Ovary (tissue), 3 donors: ENCODE results near the gene THEM4.

Source experiments
- POLR2A ChIP-seq: fragments of 450-650 bp; IDR thresholded peaks from one replicate; pipeline ENCODE4 v1.6.1; 2017; ENCODE audit warnings: antibody characterized with exemption, mild to moderate bottlenecking, moderate library complexity
- TF ChIP-seq, protein P1 (sequence below), 3 donors: fragments of 450-650 bp in 2 of 3; fragments of 200-600 bp in 1 of 3; IDR thresholded peaks; one replicate each; pipeline versions ENCODE4 v1.5.1 to v1.8.0; 2016 to 2022; ENCODE audit warnings: antibody characterized with exemption in 3 of 3, mild to moderate bottlenecking in 1 of 3
- donor health status: DM: no; HTN: no; CAD: no.

DNA sequence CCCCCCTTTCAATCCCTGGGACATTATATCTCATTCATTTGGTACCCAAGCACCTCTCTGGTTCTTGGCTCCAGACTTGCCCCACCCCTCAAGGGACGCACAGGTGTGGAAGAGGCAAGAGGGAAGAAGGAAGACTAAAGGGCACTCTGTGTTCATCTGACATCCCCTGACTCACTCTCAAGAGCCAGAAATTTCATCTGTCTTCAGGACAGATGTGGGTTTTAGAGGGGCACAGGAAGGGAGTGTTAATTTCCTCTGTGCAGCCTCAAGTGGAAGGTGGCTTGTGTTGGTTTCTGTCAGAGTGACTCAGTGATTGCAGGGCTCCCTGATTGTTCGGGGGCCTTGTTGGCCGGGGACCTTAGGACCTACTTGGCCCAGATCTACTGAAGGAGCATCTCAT, 72.1 kb downstream of the THEM4 start:
- TF ChIP-seq POLR2A = no peak
- TF ChIP-seq, protein P1, sequence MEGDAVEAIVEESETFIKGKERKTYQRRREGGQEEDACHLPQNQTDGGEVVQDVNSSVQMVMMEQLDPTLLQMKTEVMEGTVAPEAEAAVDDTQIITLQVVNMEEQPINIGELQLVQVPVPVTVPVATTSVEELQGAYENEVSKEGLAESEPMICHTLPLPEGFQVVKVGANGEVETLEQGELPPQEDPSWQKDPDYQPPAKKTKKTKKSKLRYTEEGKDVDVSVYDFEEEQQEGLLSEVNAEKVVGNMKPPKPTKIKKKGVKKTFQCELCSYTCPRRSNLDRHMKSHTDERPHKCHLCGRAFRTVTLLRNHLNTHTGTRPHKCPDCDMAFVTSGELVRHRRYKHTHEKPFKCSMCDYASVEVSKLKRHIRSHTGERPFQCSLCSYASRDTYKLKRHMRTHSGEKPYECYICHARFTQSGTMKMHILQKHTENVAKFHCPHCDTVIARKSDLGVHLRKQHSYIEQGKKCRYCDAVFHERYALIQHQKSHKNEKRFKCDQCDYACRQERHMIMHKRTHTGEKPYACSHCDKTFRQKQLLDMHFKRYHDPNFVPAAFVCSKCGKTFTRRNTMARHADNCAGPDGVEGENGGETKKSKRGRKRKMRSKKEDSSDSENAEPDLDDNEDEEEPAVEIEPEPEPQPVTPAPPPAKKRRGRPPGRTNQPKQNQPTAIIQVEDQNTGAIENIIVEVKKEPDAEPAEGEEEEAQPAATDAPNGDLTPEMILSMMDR (IDR thresholded peaks at IDR 0.05) = no peak
